HG03520 (cell line): ENCODE data around the gene ANKFN1.

Experiments
- ATAC-seq: cut with Tn5 transposase; IDR thresholded peaks from one replicate; pipeline ENCODE4 v1.9.1; 2021; ENCODE audit warnings: mild to moderate bottlenecking, moderate library complexity; ENCODE audit not compliant: unreplicated experiment

The ANKFN1 gene, protein sequence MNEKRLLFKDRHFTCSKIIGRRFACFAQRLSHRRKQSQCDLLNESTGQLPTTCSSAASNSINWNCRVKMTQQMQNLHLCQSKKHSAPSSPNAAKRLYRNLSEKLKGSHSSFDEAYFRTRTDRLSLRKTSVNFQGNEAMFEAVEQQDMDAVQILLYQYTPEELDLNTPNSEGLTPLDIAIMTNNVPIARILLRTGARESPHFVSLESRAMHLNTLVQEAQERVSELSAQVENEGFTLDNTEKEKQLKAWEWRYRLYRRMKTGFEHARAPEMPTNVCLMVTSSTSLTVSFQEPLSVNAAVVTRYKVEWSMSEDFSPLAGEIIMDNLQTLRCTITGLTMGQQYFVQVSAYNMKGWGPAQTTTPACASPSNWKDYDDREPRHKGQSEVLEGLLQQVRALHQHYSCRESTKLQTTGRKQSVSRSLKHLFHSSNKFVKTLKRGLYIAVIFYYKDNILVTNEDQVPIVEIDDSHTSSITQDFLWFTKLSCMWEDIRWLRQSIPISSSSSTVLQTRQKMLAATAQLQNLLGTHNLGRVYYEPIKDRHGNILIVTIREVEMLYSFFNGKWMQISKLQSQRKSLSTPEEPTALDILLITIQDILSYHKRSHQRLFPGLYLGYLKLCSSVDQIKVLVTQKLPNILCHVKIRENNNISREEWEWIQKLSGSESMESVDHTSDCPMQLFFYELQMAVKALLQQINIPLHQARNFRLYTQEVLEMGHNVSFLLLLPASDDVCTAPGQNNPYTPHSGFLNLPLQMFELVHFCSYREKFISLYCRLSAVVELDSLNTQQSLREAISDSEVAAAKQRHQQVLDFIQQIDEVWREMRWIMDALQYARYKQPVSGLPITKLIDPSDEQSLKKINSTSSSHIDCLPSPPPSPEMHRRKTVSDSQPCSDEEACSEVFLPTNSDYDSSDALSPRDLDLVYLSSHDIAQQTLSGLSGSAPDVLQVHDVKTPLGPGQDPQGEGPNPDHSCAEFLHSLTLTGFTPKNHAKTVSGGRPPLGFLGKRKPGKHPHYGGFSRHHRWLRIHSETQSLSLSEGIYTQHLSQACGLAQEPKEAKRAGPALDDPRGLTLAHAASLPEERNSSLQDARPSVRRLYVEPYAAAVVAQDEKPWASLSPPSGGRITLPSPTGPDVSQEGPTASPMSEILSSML

DNA sequence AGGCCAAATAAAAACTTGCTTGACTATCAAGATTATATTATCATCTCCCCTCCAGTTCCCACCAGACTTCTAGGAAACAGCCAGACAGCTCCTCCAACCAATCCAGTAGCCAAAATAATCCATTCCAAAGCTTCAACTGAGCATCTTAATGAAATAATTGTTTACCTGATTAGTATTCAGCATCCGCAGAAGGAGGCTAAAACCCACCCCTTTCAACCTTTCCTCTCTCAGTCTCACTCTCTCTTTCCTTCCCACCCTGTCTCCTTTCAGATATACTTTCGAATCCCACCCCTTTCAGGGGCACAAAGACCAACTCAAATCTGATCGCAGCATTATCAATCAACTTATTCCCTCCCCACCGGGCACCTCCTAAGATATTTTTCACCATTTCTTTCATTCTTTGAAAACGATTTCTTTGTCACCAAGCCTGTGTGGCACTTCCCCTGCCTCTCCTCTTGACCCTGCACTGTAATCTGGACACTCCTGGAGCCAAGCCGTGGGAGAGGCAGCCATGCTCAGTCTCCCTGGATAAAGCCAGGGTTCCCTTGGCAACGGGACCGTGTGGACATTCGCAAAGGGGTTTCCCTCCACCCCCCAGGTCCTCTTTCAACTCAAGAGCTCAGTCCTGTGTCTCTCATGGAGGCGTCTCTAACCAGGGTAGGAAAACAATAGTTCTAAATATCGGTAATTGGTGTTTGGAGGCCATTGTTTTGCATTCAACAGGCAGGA is at the start of gene ANKFN1:
TSS of gene ANKFN1 (plus strand) at position 602 of the 729 bp plus-strand sequence. CDS start 59,193 bp downstream, outside the sequence.
- ATAC-seq: no peak

- ATAC-seq: no peak
These were observed 44.4 kb upstream of the ANKFN1 start for GRCh38 chr17:56108811-56109284.

- no peak for ATAC-seq
These were observed 43.4 kb upstream of the ANKFN1 start for GRCh38 chr17:56109836-56110235.

GRCh38 chr17:56110463-56111135 is 42.7 kb upstream of the ANKFN1 start:
- ATAC-seq: no peak

GRCh38 chr17:56111706-56112485 is 41.4 kb upstream of the ANKFN1 start:
- ATAC-seq: no peak

DNA sequence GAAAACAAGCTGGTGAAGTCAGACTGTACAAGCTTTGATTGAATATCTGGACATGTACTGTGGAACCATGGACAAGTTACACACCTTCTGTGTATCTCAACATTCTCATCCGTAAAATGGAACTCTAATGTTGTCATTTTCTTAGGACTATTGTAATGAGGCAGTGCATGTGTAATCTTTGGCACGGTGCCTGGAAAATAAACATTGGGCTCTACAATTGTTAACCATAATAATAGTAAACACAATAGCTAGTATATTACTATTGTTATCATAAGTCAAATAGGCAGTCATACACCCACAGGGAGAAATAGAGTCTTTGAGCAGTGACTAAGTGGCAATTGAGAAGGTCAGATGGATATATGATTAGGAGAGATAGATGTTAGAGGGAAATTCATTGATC is 39.8 kb upstream of the ANKFN1 start:
- ATAC-seq: no peak

- no peak for ATAC-seq
These were observed 38.8 kb upstream of the ANKFN1 start for GRCh38 chr17:56114469-56114868.

DNA sequence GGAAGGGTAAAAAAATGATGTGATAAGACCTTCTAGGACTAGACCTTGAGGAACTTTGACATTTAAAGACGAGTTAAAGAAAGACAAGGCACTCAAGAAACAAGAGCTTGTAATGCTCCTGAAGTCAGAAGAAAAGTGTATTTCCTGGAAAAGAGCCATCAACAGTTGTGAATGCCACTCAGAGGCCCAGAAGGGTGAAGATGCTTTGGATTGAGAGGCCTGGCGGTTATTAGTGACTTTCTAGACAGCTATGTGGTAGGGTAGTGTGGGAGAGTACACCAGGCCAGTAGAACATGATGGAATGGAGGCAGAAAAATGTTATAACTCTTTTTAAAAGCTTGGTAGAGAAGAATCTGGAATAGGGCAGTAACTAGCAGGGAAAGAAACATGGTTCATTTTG is 34.1 kb upstream of the ANKFN1 start:
- ATAC-seq: no peak

DNA sequence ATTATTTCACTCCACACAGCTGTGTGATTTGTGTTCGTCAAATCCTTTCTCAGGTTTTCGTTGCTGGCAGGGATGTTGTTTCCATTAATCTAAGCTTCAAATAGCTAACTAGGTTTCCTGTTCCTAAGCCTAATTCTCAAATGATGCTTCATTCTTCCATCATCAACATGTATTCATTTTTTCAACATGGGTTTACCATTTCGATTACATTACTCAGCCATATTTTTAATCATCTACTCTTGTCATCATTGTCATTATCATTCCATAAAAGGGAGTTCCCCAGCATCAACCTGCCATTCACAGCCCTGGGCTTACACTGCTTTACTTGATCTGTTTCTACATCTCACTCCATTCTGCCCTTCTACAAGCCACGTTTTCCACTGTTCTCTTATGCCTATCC is 33.3 kb upstream of the ANKFN1 start:
- no peak for ATAC-seq

- ATAC-seq: no peak
These were observed 31.9 kb upstream of the ANKFN1 start for GRCh38 chr17:56121191-56122051.

- no peak for ATAC-seq
These were observed 27.1 kb upstream of the ANKFN1 start for GRCh38 chr17:56125830-56126819.

- ATAC-seq: no peak
These were observed 23.2 kb upstream of the ANKFN1 start for GRCh38 chr17:56130026-56130425.

DNA sequence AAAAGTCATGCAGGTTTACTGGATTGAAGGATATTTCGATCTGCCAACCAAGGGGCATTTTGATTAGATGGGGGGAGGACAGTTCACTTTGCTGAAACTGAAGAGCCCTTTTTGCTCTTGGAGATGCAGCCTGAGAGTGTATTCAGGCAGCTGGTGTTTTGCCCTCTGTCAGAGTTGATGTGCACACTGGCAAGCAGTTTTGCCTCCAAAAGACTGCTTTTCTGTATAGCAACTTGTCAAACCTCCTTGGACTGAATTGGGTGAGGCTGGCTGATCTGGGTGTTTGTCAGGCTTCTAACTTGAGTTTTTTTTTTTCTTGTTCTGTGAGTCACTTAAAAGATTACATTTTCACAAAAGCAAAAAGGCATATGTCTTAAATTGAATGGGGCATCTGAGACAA is 22.6 kb upstream of the ANKFN1 start:
- ATAC-seq: no peak

- no peak for ATAC-seq
These were observed 21.8 kb upstream of the ANKFN1 start for GRCh38 chr17:56131431-56131830.

- ATAC-seq: no peak
These were observed 17.0 kb upstream of the ANKFN1 start for GRCh38 chr17:56136301-56136700.

GRCh38 chr17:56141046-56141839 is 12.0 kb upstream of the ANKFN1 start:
- ATAC-seq: no peak
